H9 (cell line): ENCODE data around the gene SH2D6. TPM values are rescaled to one million over a fixed set of nuclear protein-coding genes. Genes with fewer than 3 reads are reported as not detected.

Source experiments
- DNase-seq: peaks from one replicate; pipeline ENCODE4 v3.0.0-alpha.2; 2017
- H2AFZ ChIP-seq: one replicate; pipeline ENCODE4 v1.6.1; 2013; ENCODE audit warnings: mild to moderate bottlenecking, low read length, control low read depth, moderate library complexity
- H2AK5ac ChIP-seq: 2 replicates; pipeline ENCODE4 v1.6.1; 2013; ENCODE audit warnings: low read length, control low read depth, mixed read lengths; ENCODE audit not compliant: insufficient read length
- H2BK120ac ChIP-seq: one replicate; pipeline ENCODE4 v1.6.1; 2013; ENCODE audit warnings: low read depth, mild to moderate bottlenecking, low read length, control low read depth, inconsistent platforms; ENCODE audit not compliant: poor library complexity, severe bottlenecking
- H2BK12ac ChIP-seq: 2 replicates; pipeline ENCODE4 v1.6.1; 2013; ENCODE audit warnings: low read length, control low read depth, mixed read lengths, low read depth; ENCODE audit not compliant: insufficient read length
- H2BK15ac ChIP-seq: 2 replicates; pipeline ENCODE4 v1.6.1; 2013; ENCODE audit warnings: low read depth, low read length, control low read depth
- H2BK20ac ChIP-seq: one replicate; pipeline ENCODE4 v1.6.1; 2013; ENCODE audit warnings: low read depth, mild to moderate bottlenecking, low read length, control low read depth, inconsistent platforms; ENCODE audit not compliant: poor library complexity, severe bottlenecking
- H2BK5ac ChIP-seq: 2 replicates; pipeline ENCODE4 v1.6.1; 2013; ENCODE audit warnings: low read length, control low read depth, mixed read lengths; ENCODE audit not compliant: insufficient read length
- H3K14ac ChIP-seq: 2 replicates; pipeline ENCODE4 v1.6.1; 2013; ENCODE audit warnings: low read length, control low read depth; ENCODE audit not compliant: insufficient read depth
- H3K18ac ChIP-seq: 2 replicates; pipeline ENCODE4 v1.6.1; 2013; ENCODE audit warnings: low read depth, mild to moderate bottlenecking, mixed read lengths, low read length, control low read depth; ENCODE audit not compliant: insufficient read length
- H3K23ac ChIP-seq: 2 replicates; pipeline ENCODE4 v1.6.1; 2013; ENCODE audit warnings: low read length, control low read depth, mixed read lengths, low read depth; ENCODE audit not compliant: insufficient read length
- H3K23me2 ChIP-seq: 2 replicates; pipeline ENCODE4 v1.6.1; 2013; ENCODE audit warnings: low read depth, mild to moderate bottlenecking, mixed read lengths, low read length, control low read depth; ENCODE audit not compliant: insufficient read length, poor library complexity, severe bottlenecking
- H3K27ac ChIP-seq: 2 replicates; pipeline ENCODE4 v1.5.1; 2013; ENCODE audit warnings: low read length, control low read depth, mixed read lengths, low read depth; ENCODE audit not compliant: insufficient read length
- H3K27me3 ChIP-seq: 2 replicates; pipeline ENCODE4 v1.6.1; 2013; ENCODE audit warnings: low read length, control low read depth, inconsistent platforms; ENCODE audit not compliant: insufficient read depth
- H3K4ac ChIP-seq: 2 replicates; pipeline ENCODE4 v1.6.1; 2013; ENCODE audit warnings: low read depth, mild to moderate bottlenecking, control low read depth, inconsistent platforms, low read length, moderate library complexity
- H3K4me1 ChIP-seq: 2 replicates; pipeline ENCODE4 v1.6.1; 2013; ENCODE audit warnings: low read length, control low read depth, inconsistent platforms; ENCODE audit not compliant: insufficient read depth
- H3K4me2 ChIP-seq: 2 replicates; pipeline ENCODE4 v1.6.1; 2013; ENCODE audit warnings: low read length, control low read depth, mixed read lengths; ENCODE audit not compliant: insufficient read length, insufficient read depth
- H3K56ac ChIP-seq: 2 replicates; pipeline ENCODE4 v1.6.1; 2013; ENCODE audit warnings: low read depth, mild to moderate bottlenecking, mixed read lengths, low read length, control low read depth; ENCODE audit not compliant: insufficient read length
- H3K79me1 ChIP-seq: 2 replicates; pipeline ENCODE4 v1.6.1; 2013; ENCODE audit warnings: low read depth, mild to moderate bottlenecking, moderate library complexity, low read length, control low read depth, inconsistent platforms; ENCODE audit not compliant: insufficient read depth, poor library complexity, severe bottlenecking
- H3K79me2 ChIP-seq: 2 replicates; pipeline ENCODE4 v1.6.1; 2013; ENCODE audit warnings: low read length, control low read depth, inconsistent platforms; ENCODE audit not compliant: insufficient read depth
- H3K9ac ChIP-seq: 2 replicates; pipeline ENCODE4 v1.6.1; 2013; ENCODE audit warnings: low read length, control low read depth, mixed read lengths; ENCODE audit not compliant: insufficient read length; ENCODE audit errors: extremely low read depth
- H3K9me3 ChIP-seq: one replicate; pipeline ENCODE4 v1.6.1; 2013; ENCODE audit warnings: low read depth, low read length, inconsistent platforms; ENCODE audit not compliant: control insufficient read depth
- H3T11ph ChIP-seq: one replicate; pipeline ENCODE4 v1.6.1; 2013; ENCODE audit warnings: mild to moderate bottlenecking, low read length, control low read depth, inconsistent platforms
- H4K20me1 ChIP-seq: one replicate; pipeline ENCODE4 v1.6.1; 2013; ENCODE audit not compliant: control insufficient read depth, insufficient read length, insufficient read depth
- H4K5ac ChIP-seq: 2 replicates; pipeline ENCODE4 v1.6.1; 2013; ENCODE audit warnings: low read depth, mild to moderate bottlenecking, mixed read lengths, low read length, control low read depth; ENCODE audit not compliant: insufficient read length
- H4K8ac ChIP-seq: replicated peaks from 2 replicates; pipeline ENCODE4 v1.6.1; 2013; ENCODE audit warnings: low read length, control low read depth, mixed read lengths, low read depth; ENCODE audit not compliant: insufficient read length
- H4K91ac ChIP-seq: 2 replicates; pipeline ENCODE4 v1.6.1; 2013; ENCODE audit warnings: low read depth, mild to moderate bottlenecking, moderate library complexity, mixed read lengths, low read length, control low read depth; ENCODE audit not compliant: insufficient read length
- H3K27ac Mint-ChIP-seq, 3 experiments: 2 replicates in 2 of 3; 3 replicates in 1 of 3; pipeline ENCODE4 v1.8.0; 2020 to 2021; ENCODE audit warnings: mixed read lengths in 3 of 3, mild to moderate bottlenecking in 1 of 3, moderate library complexity in 1 of 3
- H3K27me3 Mint-ChIP-seq: 2 replicates; pipeline ENCODE4 v1.8.0; 2021; ENCODE audit warnings: low read depth, mild to moderate bottlenecking, moderate library complexity, mixed read lengths
- H3K36me3 Mint-ChIP-seq, 3 experiments: 2 replicates in 2 of 3; 3 replicates in 1 of 3; pipeline ENCODE4 v1.8.0; 2020 to 2021; ENCODE audit warnings: low read depth in 3 of 3, mixed read lengths in 3 of 3; ENCODE audit not compliant: insufficient read depth in 1 of 3
- H3K4me1 Mint-ChIP-seq, 2 experiments: 2 replicates each; pipeline ENCODE4 v1.8.0; 2020; ENCODE audit warnings: mixed read lengths in 2 of 2
- H3K4me3 Mint-ChIP-seq, 2 experiments: 2 replicates in 1 of 2; 3 replicates in 1 of 2; pipeline ENCODE4 v1.8.0; 2020 to 2021; ENCODE audit warnings: mild to moderate bottlenecking in 2 of 2, mixed read lengths in 2 of 2, moderate library complexity in 1 of 2
- H3K9me3 Mint-ChIP-seq, 2 experiments: 2 replicates in 1 of 2; 3 replicates in 1 of 2; pipeline ENCODE4 v1.8.0; 2020; ENCODE audit warnings: mild to moderate bottlenecking in 2 of 2, mixed read lengths in 2 of 2, moderate library complexity in 1 of 2
- CTCF ChIP-seq: fragments of 200-600 bp; sonication (generic); conservative IDR thresholded peaks from 3 replicates; pipeline ENCODE4 v1.8.0; 2021; ENCODE audit warnings: antibody characterized with exemption, mild to moderate bottlenecking
- WGBS: extraction: QIAGEN DNeasy Blood & Tissue Kit; methylation state at CpG from one replicate; pipeline ENCODE4 v1.1.7; 2013; ENCODE audit warnings: missing lambda C conversion rate, low lambda C conversion rate, mixed read lengths; ENCODE audit not compliant: insufficient read length; ENCODE audit errors: extremely low coverage; 5-methylcytosine and 5-hydroxymethylcytosine counted together
- total RNA-seq: library from RNA; stranded (reverse); gene quantifications from 2 replicates; pipeline ENCODE4 v1.2.1, GENCODE V29; 2021

The SH2D6 gene
- total RNA-seq, 1 experiment from 2014 or later: 0.61 TPM

GRCh38 chr2:85390941-85391669 is 27.4 kb upstream of the SH2D6 start:
- Histone ChIP-seq H3K18ac (no peak overlapping the region), H3K14ac (no peak overlapping the region; the same call in 1 of the 2 replicates), H2BK20ac (no peak overlapping the region), H2BK12ac (no peak overlapping the region), H3K79me2 (no peaks in the 10 kb centered on the region), H2BK5ac (no peak overlapping the region), H3K4ac (no peak overlapping the region), H3K27ac (no peak overlapping the region), H3K4me1 (no peaks in the 10 kb centered on the region), H4K8ac (no peak overlapping the region), H4K91ac (no peak overlapping the region), H3T11ph (no peak overlapping the region), H2BK15ac (no peak overlapping the region), H3K79me1 (no peaks in the 10 kb centered on the region), H3K27me3 (no peaks in the 10 kb centered on the region), H2AFZ (no peak overlapping the region), H2AK5ac (no peak overlapping the region), H3K4me2 (no peak overlapping the region), H2BK120ac (no peak overlapping the region), H3K23ac (no peak overlapping the region), H4K5ac (no peak overlapping the region), H3K9ac (no peak overlapping the region), H3K9me3 (no peaks in the 10 kb centered on the region), H3K56ac (no peak overlapping the region), H4K20me1 (no peaks in the 10 kb centered on the region), H3K23me2 (no peaks in the 10 kb centered on the region)
- Mint-ChIP-seq H3K4me1 (peaks cover 23 to 24% of the 10 kb centered on the region in 2 experiments), H3K27me3 (no peaks in the 10 kb centered on the region), H3K9me3 (no peaks in the 10 kb centered on the region), H3K27ac (no peak overlapping the region), H3K4me3 (no peak overlapping the region; a peak in 1 of 5 replicates), H3K36me3 (peaks cover 4 to 8% (median 7%) of the 10 kb centered on the region in 3 experiments; a peak in 5 of 7 replicates)
- peak; percentile 93 for TF ChIP-seq CTCF
- WGBS: no CpG with 5 or more reads among the region's 11 CpGs
- DNase-seq: peak; percentile 85
